Endothelial cell of umbilical vein (primary cell): ENCODE data around the gene HEXA. TPM values are rescaled to one million over a fixed set of nuclear protein-coding genes. Genes with fewer than 3 reads are reported as not detected.

Experiments used
- BruUV-seq: library from RNA; stranded (reverse); fragments of 400-500 nt; replicated peaks from 2 replicates; lab custom pipeline; 2021; lab: Mats Ljungman, UMichigan
- CTCF ChIA-PET: fragments of 300-600, 350-600 bp; sonication (Branson Sonifier 250); formaldehyde crosslinking; loops from one replicate; lab custom pipeline; 2021; ENCODE audit warnings: antibody characterized with exemption, inconsistent platforms; lab: Charles Lee
- POLR2A ChIA-PET: fragments of 300-600, 350-600 bp; sonication (Branson Sonifier 250); formaldehyde crosslinking; loops from one replicate; lab custom pipeline; 2021; ENCODE audit warnings: antibody characterized with exemption, inconsistent platforms; lab: Charles Lee
- DNase-seq: peaks from one replicate; pipeline ENCODE4 v3.0.0-alpha.2; 2011; ENCODE audit warnings: low read depth, low spot score
- FAIRE-seq: peaks from 2 replicates; lab custom pipeline; 2011; peaks lifted over from hg19 to GRCh38; lab: Jason Lieb, UNC
- H2AFZ ChIP-seq: 2 replicates; pipeline ENCODE4 v1.6.0; 2012; ENCODE audit warnings: low read depth, low read length, control low read depth, inconsistent platforms
- H3K27ac ChIP-seq: 2 replicates; pipeline ENCODE4 v1.5.1; 2011; ENCODE audit warnings: low read depth, mild to moderate bottlenecking, control low read depth, low read length, moderate library complexity; ENCODE audit not compliant: insufficient read depth
- H3K27me3 ChIP-seq, 2 experiments: 2 replicates each; pipeline versions ENCODE4 v1.6.0 to v1.6.1; 2011; ENCODE audit warnings: low read length in 2 of 2, mixed read lengths in 1 of 2; ENCODE audit not compliant: control insufficient read depth in 2 of 2, insufficient read depth in 2 of 2
- H3K36me3 ChIP-seq, 2 experiments: 2 replicates in 1 of 2; 3 replicates in 1 of 2; pipeline ENCODE4 v1.5.1; 2011; ENCODE audit warnings: low read length in 2 of 2, mild to moderate bottlenecking in 1 of 2, moderate library complexity in 1 of 2; ENCODE audit not compliant: control insufficient read depth in 2 of 2, insufficient read depth in 2 of 2; ENCODE audit errors: extremely low read depth in 1 of 2
- H3K4me1 ChIP-seq: 3 replicates; pipeline ENCODE4 v1.5.1; 2011; ENCODE audit warnings: mild to moderate bottlenecking, low read length; ENCODE audit not compliant: control insufficient read depth, insufficient read depth; ENCODE audit errors: extremely low read depth
- H3K4me2 ChIP-seq: 2 replicates; pipeline ENCODE4 v1.6.1; 2011; ENCODE audit warnings: low read length, control low read depth, mixed read lengths; ENCODE audit not compliant: insufficient read depth
- H3K4me3 ChIP-seq, 3 experiments: fragments of 200-600 bp in 1 of 3; sonication (generic), shearing (Covaris generic) in 1 of 3; replicated peaks in 1 of 3; 2 replicates each; pipeline ENCODE4 v1.5.1; 2011 to 2016; ENCODE audit warnings: control low read depth in 3 of 3, low read length in 3 of 3, mild to moderate bottlenecking in 2 of 3, inconsistent platforms in 1 of 3, low read depth in 1 of 3, moderate library complexity in 1 of 3; ENCODE audit not compliant: insufficient read depth in 1 of 3
- H3K79me2 ChIP-seq: 2 replicates; pipeline ENCODE4 v1.6.0; 2012; ENCODE audit warnings: low read length, inconsistent platforms; ENCODE audit not compliant: control insufficient read depth, insufficient read depth
- H3K9ac ChIP-seq: replicated peaks from 2 replicates; pipeline ENCODE3; 2011; ENCODE audit warnings: low read length, control low read depth; ENCODE audit not compliant: insufficient read depth; ENCODE audit errors: extremely low read depth
- H3K9me1 ChIP-seq: replicated peaks from 3 replicates; pipeline ENCODE4 v1.6.0; 2011; ENCODE audit warnings: mild to moderate bottlenecking, low read length; ENCODE audit not compliant: control insufficient read depth, insufficient read depth; ENCODE audit errors: extremely low read depth
- H3K9me3 ChIP-seq: replicated peaks from 2 replicates; pipeline ENCODE4 v1.5.1; 2012; ENCODE audit warnings: low read length, inconsistent platforms; ENCODE audit not compliant: control insufficient read depth, insufficient read depth
- H4K20me1 ChIP-seq: replicated peaks from 2 replicates; pipeline ENCODE3; 2011; ENCODE audit warnings: mild to moderate bottlenecking, low read length; ENCODE audit not compliant: control insufficient read depth, insufficient read depth; ENCODE audit errors: extremely low read depth
- CTCF ChIP-seq, 2 donors: IDR thresholded peaks; 1 replicate in 1 of 2; 2 replicates in 1 of 2; pipeline ENCODE4 v1.5.1; 2011; ENCODE audit warnings: low read length in 2 of 2, mild to moderate bottlenecking in 2 of 2, moderate library complexity in 2 of 2, control low read depth in 1 of 2, inconsistent platforms in 1 of 2, low read depth in 1 of 2; ENCODE audit not compliant: insufficient read depth in 1 of 2; ENCODE audit errors: extremely low read depth in 1 of 2
- EZH2 ChIP-seq: IDR thresholded peaks from 2 replicates; pipeline ENCODE4 v1.6.1; 2012; ENCODE audit warnings: borderline replicate concordance, low read depth, mild to moderate bottlenecking, moderate library complexity, low read length, inconsistent platforms; ENCODE audit not compliant: severe bottlenecking
- FOS ChIP-seq: IDR thresholded peaks from 2 replicates; pipeline ENCODE4 v1.6.1; 2011; ENCODE audit warnings: mild to moderate bottlenecking, low read length, moderate library complexity, borderline replicate concordance; ENCODE audit not compliant: insufficient read depth
- GATA2 ChIP-seq: IDR thresholded peaks from 2 replicates; pipeline ENCODE4 v1.7.0; 2011; ENCODE audit warnings: low read depth, mild to moderate bottlenecking, moderate library complexity, mixed read lengths, low read length; ENCODE audit not compliant: insufficient read length, insufficient read depth
- JUN ChIP-seq: IDR thresholded peaks from 2 replicates; pipeline ENCODE4 v1.6.1; 2011; ENCODE audit warnings: borderline replicate concordance, low read depth; ENCODE audit not compliant: insufficient read length, insufficient read depth
- MAX ChIP-seq: IDR thresholded peaks from 2 replicates; pipeline ENCODE4 v1.6.1; 2011; ENCODE audit not compliant: insufficient read depth, insufficient read length
- MYC ChIP-seq: IDR thresholded peaks from one replicate; pipeline ENCODE4 v1.6.1; 2011; ENCODE audit warnings: mild to moderate bottlenecking, low read depth, low read length
- POLR2A ChIP-seq: IDR thresholded peaks from 2 replicates; pipeline ENCODE4 v1.6.1; 2012; ENCODE audit warnings: low read depth, mild to moderate bottlenecking, control low read depth, low read length
- POLR2AphosphoS5 ChIP-seq: IDR thresholded peaks from 2 replicates; pipeline ENCODE4 v1.6.1; 2012; ENCODE audit warnings: low read depth, mild to moderate bottlenecking, control low read depth, low read length, moderate library complexity; ENCODE audit not compliant: insufficient read depth
- dilution Hi-C: fragments of 300-500 bp; cut with MboI; formaldehyde crosslinking; loops from one replicate; pipeline ENCODE4 v1.15.0; 2019; ENCODE audit warnings: low sequenced_read_pairs; ENCODE audit not compliant: extremely low pct_ligation_motif_present
- intact Hi-C: fragments of 100-400 bp; cut with micrococcal nuclease; formaldehyde crosslinking; loops from one replicate; pipeline ENCODE4 v1.10.0; 2022
- polyA plus RNA-seq, 4 experiments: library from polyadenylated mRNA; depleted of rRNA in 3 of 4; stranded (reverse) in 3 of 4; unstranded in 1 of 4; fragments of >200 nt; gene quantifications; 2 replicates each; pipeline versions ENCODE4 v1.2.1 to v1.2.3, GENCODE V29; 2011 to 2012; ENCODE audit warnings: missing spikeins in 1 of 4
- total RNA-seq: library from RNA; stranded (reverse); gene quantifications from 2 replicates; pipeline ENCODE4 v1.2.3, GENCODE V29; 2021

HEXA gene
- total and polyA plus RNA-seq, 2 donors (not counting 3 experiments of a cell fraction or from before 2014, with no cell fraction given), result 108 to 212 TPM

- intact Hi-C loops, result no loop called here
- no peak overlapping the region for H3K9ac ChIP-seq
- peaks cover 2% of the 10 kb centered on the region for H3K79me2 ChIP-seq
- dilution Hi-C loops, result no loop called here
- peaks cover 5% of the 10 kb centered on the region for H3K9me1 ChIP-seq
- H3K4me3 ChIP-seq, result no peak overlapping the region
- no peak for TF ChIP-seq MAX
- TF ChIP-seq JUN, result no peak
- TF ChIP-seq EZH2, result no peak
- TF ChIP-seq POLR2AphosphoS5, result no peak
- TF ChIP-seq GATA2, result no peak
- no peak for TF ChIP-seq CTCF (IDR thresholded peaks at IDR 0.05; ENCODE audit: extremely low read depth in 1 of 2, insufficient read depth in 1 of 2, low read depth in 1 of 2, low read length in 2 of 2)
- no peak for TF ChIP-seq MYC
- TF ChIP-seq FOS, result no peak
- no peak for TF ChIP-seq POLR2A
- FAIRE-seq (no peak), DNase-seq (no peak)
- no peaks in the 10 kb centered on the region for H4K20me1 ChIP-seq
- H3K36me3 ChIP-seq, result peaks cover under 1 to 4% of the 10 kb centered on the region in 2 experiments
- no peaks in the 10 kb centered on the region for H3K9me3 ChIP-seq
- peaks cover 8% of the 10 kb centered on the region for H3K4me1 ChIP-seq
- ChIA-PET POLR2A (no interaction called here), CTCF (interaction anchor here (1.0 kb wide), 1 partner anchor 48 kb away, joined by 4 read pairs; no protein-coding TSS in a partner anchor)
- H3K27me3 ChIP-seq, result no peaks in the 10 kb centered on the region
- BruUV-seq, result no TSS peak
- no peak overlapping the region for H3K27ac ChIP-seq
- H2AFZ ChIP-seq, result no peak overlapping the region
- no peak overlapping the region for H3K4me2 ChIP-seq
These were observed 14.6 kb downstream of the HEXA start for GRCh38 chr15:72361176-72361575.
